GM18861 (cell line): ENCODE measurements around the gene PTPRB.

Experiments
- ATAC-seq: cut with Tn5 transposase; IDR thresholded peaks from one replicate; pipeline ENCODE4 v1.9.1; 2021; ENCODE audit not compliant: unreplicated experiment

Gene PTPRB

GRCh38 chr12:70467918-70468733, 169.1 kb downstream of the PTPRB start:
- no peak for ATAC-seq

- no peak for ATAC-seq
These were observed 169.8 kb downstream of the PTPRB start for GRCh38 chr12:70467476-70467875.

- ATAC-seq, result no peak
These were observed 170.5 kb downstream of the PTPRB start for GRCh38 chr12:70466753-70467152.
